MM.1S (cell line): ENCODE data around the gene UST.

Source experiments
- EZH2 ChIP-seq: fragments of 300-600 bp; sonication (generic); optimal IDR thresholded peaks from 2 replicates; pipeline ENCODE3; 2017; ENCODE audit warnings: low read depth, mild to moderate bottlenecking, antibody characterized with exemption, low read length, mixed read lengths
- TF ChIP-seq, protein P1 (sequence below): fragments of 300-600 bp; sonication (generic); IDR thresholded peaks from 2 replicates; pipeline ENCODE4 v1.5.1; 2016; ENCODE audit warnings: antibody characterized with exemption, low read length, mixed read lengths

DNA sequence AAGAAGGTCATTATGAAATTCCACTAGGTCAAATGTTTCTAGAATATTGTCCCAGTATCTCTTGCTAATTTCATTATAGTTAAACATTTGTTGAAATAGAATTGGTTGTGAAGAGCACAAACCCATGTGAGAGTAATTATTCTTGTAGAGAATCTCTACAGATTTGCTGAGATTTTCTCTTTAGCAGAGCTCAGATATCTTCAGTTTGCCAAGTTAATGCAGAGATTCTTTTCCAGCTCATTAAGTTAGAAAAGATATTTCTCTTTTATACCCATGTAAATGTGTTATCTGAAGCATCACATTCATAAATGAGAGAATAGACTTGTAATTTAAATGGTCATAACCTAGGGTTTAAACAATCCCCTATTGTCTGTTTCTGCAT, 338.7 kb downstream of the UST start:
- TF ChIP-seq, protein P1, sequence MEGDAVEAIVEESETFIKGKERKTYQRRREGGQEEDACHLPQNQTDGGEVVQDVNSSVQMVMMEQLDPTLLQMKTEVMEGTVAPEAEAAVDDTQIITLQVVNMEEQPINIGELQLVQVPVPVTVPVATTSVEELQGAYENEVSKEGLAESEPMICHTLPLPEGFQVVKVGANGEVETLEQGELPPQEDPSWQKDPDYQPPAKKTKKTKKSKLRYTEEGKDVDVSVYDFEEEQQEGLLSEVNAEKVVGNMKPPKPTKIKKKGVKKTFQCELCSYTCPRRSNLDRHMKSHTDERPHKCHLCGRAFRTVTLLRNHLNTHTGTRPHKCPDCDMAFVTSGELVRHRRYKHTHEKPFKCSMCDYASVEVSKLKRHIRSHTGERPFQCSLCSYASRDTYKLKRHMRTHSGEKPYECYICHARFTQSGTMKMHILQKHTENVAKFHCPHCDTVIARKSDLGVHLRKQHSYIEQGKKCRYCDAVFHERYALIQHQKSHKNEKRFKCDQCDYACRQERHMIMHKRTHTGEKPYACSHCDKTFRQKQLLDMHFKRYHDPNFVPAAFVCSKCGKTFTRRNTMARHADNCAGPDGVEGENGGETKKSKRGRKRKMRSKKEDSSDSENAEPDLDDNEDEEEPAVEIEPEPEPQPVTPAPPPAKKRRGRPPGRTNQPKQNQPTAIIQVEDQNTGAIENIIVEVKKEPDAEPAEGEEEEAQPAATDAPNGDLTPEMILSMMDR: no peak
- no peak for TF ChIP-seq EZH2
